ENCODE results near the gene KPNA3. TPM values are rescaled to one million over a fixed set of nuclear protein-coding genes. Genes with fewer than 3 reads are reported as not detected.
"Not testable (repeated sequence)": the region's sequence is repeated elsewhere in the genome, so short reads cannot be mapped to it uniquely, and the experiment has no call there.

The KPNA3 gene
- total and polyA plus RNA-seq, 2 experiments from 2014 or later = 29.8 to 36.4 TPM

GRCh38 chr13:49777746-49778614 is 14.5 kb downstream of the KPNA3 start:
- H3K27me3 ChIP-seq (replicated peaks; ENCODE audit: insufficient read depth) = no peaks in the 10 kb centered on the region
- in situ Hi-C loops (cut with MboI) = no loop called here
- no peak overlapping the region for H2AFZ ChIP-seq
- 85 to 87% methylated on average over 6 of the region's 6 CpGs for WGBS, 2 experiments (ENCODE audit: low coverage in 1 of 2, low lambda C conversion rate in 2 of 2, missing lambda C conversion rate in 2 of 2)
- no peak for TF ChIP-seq EZH2 (IDR thresholded peaks at IDR 0.05; ENCODE audit: insufficient read depth, poor library complexity, severe bottlenecking)
- no peak for TF ChIP-seq EZH2phosphoT487 (IDR thresholded peaks at IDR 0.05; ENCODE audit: insufficient read depth, low read depth)
- no peak overlapping the region for H3K4me2 ChIP-seq (ENCODE audit: unreplicated experiment)
- no peaks in the 10 kb centered on the region for H3K36me3 ChIP-seq (ENCODE audit: low read depth)
- no peak overlapping the region for H3K4me3 ChIP-seq
- peaks cover 15% of the 10 kb centered on the region for H3K4me1 ChIP-seq (ENCODE audit: insufficient read depth)
- peaks cover 16% of the 10 kb centered on the region; the same call in 1 of the 2 replicates for H3F3A ChIP-seq (ENCODE audit: insufficient read depth)
- H3K79me2 ChIP-seq (ENCODE audit: insufficient read depth) = peaks cover 100% of the 10 kb centered on the region
- H3K9me2 ChIP-seq (ENCODE audit: insufficient read depth) = no peaks in the 10 kb centered on the region
- H3K9ac ChIP-seq = no peak overlapping the region
- no peaks in the 10 kb centered on the region; the same call in 1 of the 2 replicates for H4K20me1 ChIP-seq (ENCODE audit: insufficient read depth)
- no peak for DNase-seq
- H3K27ac ChIP-seq = no peak overlapping the region
- H3K9me3 ChIP-seq (ENCODE audit: low read depth) = no peaks in the 10 kb centered on the region

GRCh38 chr13:49776871-49777270 is 15.6 kb downstream of the KPNA3 start:
- TF ChIP-seq EZH2phosphoT487 (IDR thresholded peaks at IDR 0.05; ENCODE audit: insufficient read depth, low read depth) = no peak
- no peak for TF ChIP-seq EZH2 (IDR thresholded peaks at IDR 0.05; ENCODE audit: insufficient read depth, poor library complexity, severe bottlenecking)

GRCh38 chr13:49774376-49775005 is 18.0 kb downstream of the KPNA3 start:
- Histone ChIP-seq H4K20me1 (ENCODE audit: insufficient read depth) (no peaks in the 10 kb centered on the region; the same call in 1 of the 2 replicates), H3K9me3 (ENCODE audit: low read depth) (no peaks in the 10 kb centered on the region), H3F3A (ENCODE audit: insufficient read depth) (peaks cover 16% of the 10 kb centered on the region; the same call in 1 of the 2 replicates), H3K9ac (no peak overlapping the region), H3K4me2 (ENCODE audit: unreplicated experiment) (no peak overlapping the region), H3K36me3 (ENCODE audit: low read depth) (no peaks in the 10 kb centered on the region), H3K4me1 (ENCODE audit: insufficient read depth) (peaks cover 15% of the 10 kb centered on the region), H3K4me3 (no peak overlapping the region), H3K27ac (no peak overlapping the region), H3K27me3 (replicated peaks; ENCODE audit: insufficient read depth) (no peaks in the 10 kb centered on the region), H3K79me2 (ENCODE audit: insufficient read depth) (peaks cover 100% of the 10 kb centered on the region), H2AFZ (no peak overlapping the region), H3K9me2 (ENCODE audit: insufficient read depth) (no peaks in the 10 kb centered on the region)
- in situ Hi-C loops (cut with MboI) = no loop called here
- TF ChIP-seq EZH2 (IDR thresholded peaks at IDR 0.05; ENCODE audit: insufficient read depth, poor library complexity, severe bottlenecking) = no peak
- WGBS, 2 experiments (ENCODE audit: low coverage in 1 of 2, low lambda C conversion rate in 2 of 2, missing lambda C conversion rate in 2 of 2) = 93 to 97% methylated on average over 2 of the region's 2 CpGs
- DNase-seq = no peak

More at GRCh38 chr13:49776871-49777270, 15.6 kb downstream of the KPNA3 start:
- no peaks in the 10 kb centered on the region for H3K9me3 ChIP-seq (ENCODE audit: low read depth)
- H3K36me3 ChIP-seq (ENCODE audit: low read depth) = no peaks in the 10 kb centered on the region
- peak overlapping the region; percentile 15 for H3K4me2 ChIP-seq (ENCODE audit: unreplicated experiment)
- peak; percentile 56 for DNase-seq
- H2AFZ ChIP-seq = no peak overlapping the region
- no peak overlapping the region for H3K9ac ChIP-seq
- H3F3A ChIP-seq (ENCODE audit: insufficient read depth) = peaks cover 16% of the 10 kb centered on the region; the same call in 1 of the 2 replicates
- H3K4me1 ChIP-seq (ENCODE audit: insufficient read depth) = peaks cover 15% of the 10 kb centered on the region
- H3K4me3 ChIP-seq = no peak overlapping the region
- no peaks in the 10 kb centered on the region; the same call in 1 of the 2 replicates for H4K20me1 ChIP-seq (ENCODE audit: insufficient read depth)
- no peak overlapping the region for H3K27ac ChIP-seq
- H3K9me2 ChIP-seq (ENCODE audit: insufficient read depth) = no peaks in the 10 kb centered on the region
- H3K79me2 ChIP-seq (ENCODE audit: insufficient read depth) = peaks cover 100% of the 10 kb centered on the region
- no peaks in the 10 kb centered on the region for H3K27me3 ChIP-seq (replicated peaks; ENCODE audit: insufficient read depth)
- in situ Hi-C loops (cut with MboI) = no loop called here

GRCh38 chr13:49772828-49773227 is 19.7 kb downstream of the KPNA3 start:
- H3K36me3 ChIP-seq (ENCODE audit: low read depth) = no peaks in the 10 kb centered on the region
- no peak for TF ChIP-seq EZH2 (IDR thresholded peaks at IDR 0.05; ENCODE audit: insufficient read depth, poor library complexity, severe bottlenecking)
- TF ChIP-seq EZH2phosphoT487 (IDR thresholded peaks at IDR 0.05; ENCODE audit: insufficient read depth, low read depth) = no peak
- H3K4me2 ChIP-seq (ENCODE audit: unreplicated experiment) = no peak overlapping the region
- peaks cover 15% of the 10 kb centered on the region for H3K4me1 ChIP-seq (ENCODE audit: insufficient read depth)
- no peaks in the 10 kb centered on the region for H3K9me3 ChIP-seq (ENCODE audit: low read depth)
- no peak for DNase-seq
- H4K20me1 ChIP-seq (ENCODE audit: insufficient read depth) = no peaks in the 10 kb centered on the region
- no peaks in the 10 kb centered on the region for H3K27me3 ChIP-seq (replicated peaks; ENCODE audit: insufficient read depth)
- H3K79me2 ChIP-seq (ENCODE audit: insufficient read depth) = peaks cover 100% of the 10 kb centered on the region
- H3K4me3 ChIP-seq = no peak overlapping the region
- whole genome bisulfite sequencing, 2 experiments (ENCODE audit: low coverage in 1 of 2, low lambda C conversion rate in 2 of 2, missing lambda C conversion rate in 2 of 2) = 98% methylated on average over 2 of the region's 2 CpGs
- no peaks in the 10 kb centered on the region for H3K9me2 ChIP-seq (ENCODE audit: insufficient read depth)
- no peak overlapping the region for H2AFZ ChIP-seq
- H3K9ac ChIP-seq = no peak overlapping the region
- in situ Hi-C loops (cut with MboI) = no loop called here
- no peak overlapping the region for H3K27ac ChIP-seq
- H3F3A ChIP-seq (ENCODE audit: insufficient read depth) = peaks cover 10% of the 10 kb centered on the region; the same call in 1 of the 2 replicates

- H3K4me2 ChIP-seq (ENCODE audit: unreplicated experiment); H3K27ac ChIP-seq; H3K9me3 ChIP-seq (ENCODE audit: low read depth); H3K9ac ChIP-seq; H4K20me1 ChIP-seq (ENCODE audit: insufficient read depth); in situ Hi-C loops (cut with MboI); H3K27me3 ChIP-seq (replicated peaks; ENCODE audit: insufficient read depth); H3K4me3 ChIP-seq; H3F3A ChIP-seq (ENCODE audit: insufficient read depth); H3K36me3 ChIP-seq (ENCODE audit: low read depth); H3K9me2 ChIP-seq (ENCODE audit: insufficient read depth); H3K4me1 ChIP-seq (ENCODE audit: insufficient read depth); H2AFZ ChIP-seq; DNase-seq: not testable (repeated sequence)
- WGBS, 2 experiments (ENCODE audit: low coverage in 1 of 2, low lambda C conversion rate in 2 of 2, missing lambda C conversion rate in 2 of 2) = 90 to 94% methylated on average over 2 to 25 of the region's 32 CpGs
- peaks cover 81% of the 10 kb centered on the region for H3K79me2 ChIP-seq (ENCODE audit: insufficient read depth)
Observed at GRCh38 chr13:49761811-49762210, 30.7 kb downstream of the KPNA3 start.

Data from GM23248 (cell line).